K562 (cell line): ENCODE measurements around the gene POLR3K. TPM values are rescaled to one million over a fixed set of nuclear protein-coding genes. Genes with fewer than 3 reads are reported as not detected.

Source experiments
- ATF7 ChIP-seq: fragments of 450-650 bp; IDR thresholded peaks from 2 replicates; pipeline ENCODE4 v1.7.1; 2014; ENCODE audit warnings: mild to moderate bottlenecking, moderate library complexity
- BCOR ChIP-seq: fragments of 450-650 bp; IDR thresholded peaks from 2 replicates; pipeline ENCODE4 v1.6.1; 2016
- CCAR2 ChIP-seq: fragments of 200-400 bp; formaldehyde crosslinking; IDR thresholded peaks from 2 replicates; pipeline ENCODE4 v1.6.1; 2017; ENCODE audit warnings: mild to moderate bottlenecking, low read depth, low read length
- EZH2 ChIP-seq: IDR thresholded peaks from 2 replicates; pipeline ENCODE4 v1.6.1; 2012; ENCODE audit warnings: low read depth, mild to moderate bottlenecking, inconsistent platforms, low read length, borderline replicate concordance
- HCFC1 ChIP-seq: IDR thresholded peaks from 2 replicates; pipeline ENCODE4 v1.6.1; 2012; ENCODE audit warnings: low read depth, low read length, improper control_type of control experiment
- MTA2 ChIP-seq: fragments of 450-650 bp; IDR thresholded peaks from 2 replicates; pipeline ENCODE4 v1.6.1; 2016; ENCODE audit warnings: low read depth
- NONO ChIP-seq, 2 experiments: fragments of 200-400 bp in 1 of 2; fragments of 450-650 bp in 1 of 2; formaldehyde crosslinking in 1 of 2; IDR thresholded peaks; 2 replicates each; pipeline ENCODE4 v1.6.1; 2017; ENCODE audit warnings: low read depth in 2 of 2, mild to moderate bottlenecking in 2 of 2, moderate library complexity in 2 of 2, low read length in 1 of 2
- PHB ChIP-seq: fragments of 250-450 bp; sonication (Bioruptor Pico); IDR thresholded peaks from 2 replicates; pipeline ENCODE4 v1.5.0; 2021
- ZNF695 ChIP-seq: fragments of 450-650 bp; formaldehyde crosslinking; IDR thresholded peaks from 2 replicates; pipeline ENCODE4 v1.4.0; 2020; ENCODE audit warnings: mild to moderate bottlenecking, moderate library complexity
- polyA plus RNA-seq, 8 experiments: library from polyadenylated mRNA; depleted of rRNA in 4 of 8; stranded (reverse) in 5 of 8; unstranded in 3 of 8; fragments of >200 nt; fragmentation: Nextera tagmentation in 2 of 8; fragmentation: Illumina TruSeq in 1 of 8; extraction: Ambion mirVana in 2 of 8; extraction: Trizol in 1 of 8; gene quantifications; 2 replicates each; pipeline versions ENCODE4 v1.2.1 to v1.2.3, GENCODE V29; 2011 to 2014; ENCODE audit warnings: inconsistent platforms in 1 of 8, missing spikeins in 1 of 8
- total RNA-seq, 7 experiments: library from RNA; depleted of rRNA in 6 of 7; stranded (reverse); fragments of >200 nt in 6 of 7; fragmentation: Illumina TruSeq in 2 of 7; extraction: Trizol in 2 of 7; gene quantifications; 2 replicates each; pipeline versions ENCODE4 v1.2.1 to v1.2.3, GENCODE V29; 2011 to 2021; ENCODE audit warnings: low replicate concordance in 1 of 7
- TF ChIP-seq, protein P1 (sequence below): fragments of 450-650 bp; IDR thresholded peaks from 2 replicates; pipeline ENCODE4 v1.6.1; 2016; ENCODE audit warnings: borderline replicate concordance
- TF ChIP-seq, protein P2 (sequence below): fragments of 450-650 bp; formaldehyde crosslinking; IDR thresholded peaks from 2 replicates; pipeline ENCODE4 v1.4.0; 2020; ENCODE audit warnings: mild to moderate bottlenecking, moderate library complexity
- TF ChIP-seq, protein P3 (sequence below): fragments of 250-450 bp; sonication (Bioruptor Pico); IDR thresholded peaks from 2 replicates; pipeline ENCODE4 v1.5.0; 2021; ENCODE audit warnings: mild to moderate bottlenecking, moderate library complexity
- TF ChIP-seq, protein P4 (sequence below): fragments of 200-800 bp; sonication (Bioruptor generic); IDR thresholded peaks from 2 replicates; pipeline ENCODE4 v1.6.1; 2017; ENCODE audit warnings: missing genetic modification characterization, missing compliant biosample characterization
- TF ChIP-seq, protein P5 (sequence below): fragments of 250-450 bp; sonication (Bioruptor Pico); IDR thresholded peaks from 2 replicates; pipeline ENCODE4 v1.4.0; 2020; ENCODE audit warnings: mild to moderate bottlenecking

Gene POLR3K
- total and polyA plus RNA-seq, 9 of the 15 experiments (the other 6 are each of a cell fraction or from before 2014, with no cell fraction given): 42.1 to 315 (median 86.7) TPM

DNA sequence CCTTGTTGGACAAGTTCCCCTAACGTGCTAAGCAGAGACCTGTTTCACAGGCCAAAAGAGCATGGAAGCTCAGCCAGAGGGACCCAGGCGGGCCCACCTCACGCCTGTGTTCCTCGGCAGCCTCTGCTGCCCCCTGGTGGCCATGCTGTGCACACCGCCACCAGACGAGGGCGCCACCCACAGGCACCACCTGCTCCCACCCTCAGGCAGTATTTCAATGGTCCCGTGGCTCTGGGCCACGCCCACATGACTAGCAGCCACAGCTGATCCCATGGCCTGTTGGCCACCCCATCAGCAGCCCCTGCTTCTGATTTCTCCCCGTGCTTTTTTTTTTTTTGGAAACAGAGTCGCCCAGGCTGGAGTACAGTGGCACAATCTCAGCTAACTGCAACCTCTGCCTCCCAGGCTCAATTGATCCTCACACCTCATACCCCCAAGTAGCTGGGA lies 43.5 kb upstream of the POLR3K start (continued):
- TF ChIP-seq, protein P1, sequence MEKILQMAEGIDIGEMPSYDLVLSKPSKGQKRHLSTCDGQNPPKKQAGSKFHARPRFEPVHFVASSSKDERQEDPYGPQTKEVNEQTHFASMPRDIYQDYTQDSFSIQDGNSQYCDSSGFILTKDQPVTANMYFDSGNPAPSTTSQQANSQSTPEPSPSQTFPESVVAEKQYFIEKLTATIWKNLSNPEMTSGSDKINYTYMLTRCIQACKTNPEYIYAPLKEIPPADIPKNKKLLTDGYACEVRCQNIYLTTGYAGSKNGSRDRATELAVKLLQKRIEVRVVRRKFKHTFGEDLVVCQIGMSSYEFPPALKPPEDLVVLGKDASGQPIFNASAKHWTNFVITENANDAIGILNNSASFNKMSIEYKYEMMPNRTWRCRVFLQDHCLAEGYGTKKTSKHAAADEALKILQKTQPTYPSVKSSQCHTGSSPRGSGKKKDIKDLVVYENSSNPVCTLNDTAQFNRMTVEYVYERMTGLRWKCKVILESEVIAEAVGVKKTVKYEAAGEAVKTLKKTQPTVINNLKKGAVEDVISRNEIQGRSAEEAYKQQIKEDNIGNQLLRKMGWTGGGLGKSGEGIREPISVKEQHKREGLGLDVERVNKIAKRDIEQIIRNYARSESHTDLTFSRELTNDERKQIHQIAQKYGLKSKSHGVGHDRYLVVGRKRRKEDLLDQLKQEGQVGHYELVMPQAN: peak; percentile 64; the same call in 1 of the 2 replicates
- TF ChIP-seq, protein P2, sequence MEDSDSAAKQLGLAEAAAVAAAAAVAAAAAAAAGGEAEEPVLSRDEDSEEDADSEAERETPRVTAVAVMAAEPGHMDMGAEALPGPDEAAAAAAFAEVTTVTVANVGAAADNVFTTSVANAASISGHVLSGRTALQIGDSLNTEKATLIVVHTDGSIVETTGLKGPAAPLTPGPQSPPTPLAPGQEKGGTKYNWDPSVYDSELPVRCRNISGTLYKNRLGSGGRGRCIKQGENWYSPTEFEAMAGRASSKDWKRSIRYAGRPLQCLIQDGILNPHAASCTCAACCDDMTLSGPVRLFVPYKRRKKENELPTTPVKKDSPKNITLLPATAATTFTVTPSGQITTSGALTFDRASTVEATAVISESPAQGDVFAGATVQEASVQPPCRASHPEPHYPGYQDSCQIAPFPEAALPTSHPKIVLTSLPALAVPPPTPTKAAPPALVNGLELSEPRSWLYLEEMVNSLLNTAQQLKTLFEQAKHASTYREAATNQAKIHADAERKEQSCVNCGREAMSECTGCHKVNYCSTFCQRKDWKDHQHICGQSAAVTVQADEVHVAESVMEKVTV (CRISPR knock-in tag): peak; percentile 80
- TF ChIP-seq, protein P3, sequence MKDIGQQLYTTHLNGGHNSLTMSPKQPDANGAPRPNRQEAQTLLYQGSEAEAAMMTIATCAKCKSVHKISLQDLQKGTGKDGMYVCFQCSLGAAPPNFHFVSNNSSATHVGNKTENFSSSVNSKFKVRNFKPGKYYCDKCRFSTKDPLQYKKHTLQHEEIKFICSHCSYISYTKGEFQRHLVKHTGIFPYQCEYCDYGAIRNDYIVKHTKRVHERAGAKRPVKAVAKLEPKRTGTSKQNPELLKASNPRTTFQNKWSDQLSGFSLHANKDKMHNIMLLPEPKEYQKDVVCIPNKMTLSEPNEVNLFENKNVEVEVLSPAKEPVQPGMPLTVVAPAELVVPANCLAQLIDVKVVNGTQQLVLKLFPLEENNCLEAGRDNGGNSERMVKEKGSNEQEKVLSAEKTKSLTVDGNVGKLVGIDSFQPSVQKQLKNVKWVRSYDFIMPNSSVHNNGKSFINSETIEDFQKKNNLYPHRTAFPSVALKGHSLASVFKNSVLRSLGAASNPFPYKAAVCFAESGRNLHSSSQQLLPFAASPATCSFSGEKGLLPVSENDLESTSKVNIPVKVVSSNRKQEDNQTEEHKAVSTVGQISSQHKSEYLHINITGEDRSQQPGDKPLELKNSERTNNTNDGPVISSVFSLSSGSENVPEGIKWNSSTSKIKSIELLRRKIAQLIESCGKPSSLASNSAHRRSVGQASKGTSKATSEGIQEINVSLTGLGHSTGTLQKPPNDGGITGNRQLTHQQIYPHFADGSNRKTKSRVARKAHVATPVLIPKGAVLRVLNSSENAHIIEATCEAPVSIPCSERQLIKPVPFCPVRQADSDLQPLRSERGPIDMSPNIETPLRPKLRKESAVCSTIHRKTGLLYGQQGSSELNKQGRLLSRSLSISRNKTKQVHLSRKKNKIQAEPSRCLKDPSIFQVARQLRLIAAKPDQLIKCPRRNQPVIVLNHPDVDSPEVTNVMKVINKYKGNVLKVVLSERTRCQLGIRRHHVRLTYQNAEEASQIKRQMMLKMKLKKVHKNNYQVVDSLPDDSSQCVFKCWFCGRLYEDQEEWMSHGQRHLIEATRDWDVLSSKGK: no peak
- TF ChIP-seq EZH2 (no peak), MTA2 (peak; percentile 9; the same call in 1 of the 2 replicates), ATF7 (peak; percentile 77), CCAR2 (no peak), ZNF695 (no peak), BCOR (peak; percentile 27; the same call in 1 of the 2 replicates), NONO (IDR thresholded peaks at IDR 0.05; ENCODE audit: low read depth in 2 of 2, low read length in 1 of 2) (peak in 1 of 2 experiments; percentile 74; a peak in 2 of 4 replicates), HCFC1 (peak; percentile 63), PHB (CRISPR knock-in tag) (no peak)
- TF ChIP-seq, protein P4, sequence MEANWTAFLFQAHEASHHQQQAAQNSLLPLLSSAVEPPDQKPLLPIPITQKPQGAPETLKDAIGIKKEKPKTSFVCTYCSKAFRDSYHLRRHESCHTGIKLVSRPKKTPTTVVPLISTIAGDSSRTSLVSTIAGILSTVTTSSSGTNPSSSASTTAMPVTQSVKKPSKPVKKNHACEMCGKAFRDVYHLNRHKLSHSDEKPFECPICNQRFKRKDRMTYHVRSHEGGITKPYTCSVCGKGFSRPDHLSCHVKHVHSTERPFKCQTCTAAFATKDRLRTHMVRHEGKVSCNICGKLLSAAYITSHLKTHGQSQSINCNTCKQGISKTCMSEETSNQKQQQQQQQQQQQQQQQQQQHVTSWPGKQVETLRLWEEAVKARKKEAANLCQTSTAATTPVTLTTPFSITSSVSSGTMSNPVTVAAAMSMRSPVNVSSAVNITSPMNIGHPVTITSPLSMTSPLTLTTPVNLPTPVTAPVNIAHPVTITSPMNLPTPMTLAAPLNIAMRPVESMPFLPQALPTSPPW (CRISPR knock-in tag): peak; percentile 58
- TF ChIP-seq, protein P5, sequence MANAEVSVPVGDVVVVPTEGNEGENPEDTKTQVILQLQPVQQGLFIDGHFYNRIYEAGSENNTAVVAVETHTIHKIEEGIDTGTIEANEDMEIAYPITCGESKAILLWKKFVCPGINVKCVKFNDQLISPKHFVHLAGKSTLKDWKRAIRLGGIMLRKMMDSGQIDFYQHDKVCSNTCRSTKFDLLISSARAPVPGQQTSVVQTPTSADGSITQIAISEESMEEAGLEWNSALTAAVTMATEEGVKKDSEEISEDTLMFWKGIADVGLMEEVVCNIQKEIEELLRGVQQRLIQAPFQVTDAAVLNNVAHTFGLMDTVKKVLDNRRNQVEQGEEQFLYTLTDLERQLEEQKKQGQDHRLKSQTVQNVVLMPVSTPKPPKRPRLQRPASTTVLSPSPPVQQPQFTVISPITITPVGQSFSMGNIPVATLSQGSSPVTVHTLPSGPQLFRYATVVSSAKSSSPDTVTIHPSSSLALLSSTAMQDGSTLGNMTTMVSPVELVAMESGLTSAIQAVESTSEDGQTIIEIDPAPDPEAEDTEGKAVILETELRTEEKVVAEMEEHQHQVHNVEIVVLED (CRISPR knock-in tag): no peak
